Airway epithelial cell (primary cell): ENCODE measurements around the gene TMIGD2. TPM values are rescaled to one million over a fixed set of nuclear protein-coding genes. Genes with fewer than 3 reads are reported as not detected.

Source experiments
- total RNA-seq: library from RNA; depleted of rRNA; stranded (reverse); fragments of >200 nt; gene quantifications from 2 replicates; pipeline ENCODE4 v1.2.3, GENCODE V29; 2015

The TMIGD2 gene, protein sequence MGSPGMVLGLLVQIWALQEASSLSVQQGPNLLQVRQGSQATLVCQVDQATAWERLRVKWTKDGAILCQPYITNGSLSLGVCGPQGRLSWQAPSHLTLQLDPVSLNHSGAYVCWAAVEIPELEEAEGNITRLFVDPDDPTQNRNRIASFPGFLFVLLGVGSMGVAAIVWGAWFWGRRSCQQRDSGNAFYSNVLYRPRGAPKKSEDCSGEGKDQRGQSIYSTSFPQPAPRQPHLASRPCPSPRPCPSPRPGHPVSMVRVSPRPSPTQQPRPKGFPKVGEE
- total RNA-seq = not detected in 2 replicates

DNA sequence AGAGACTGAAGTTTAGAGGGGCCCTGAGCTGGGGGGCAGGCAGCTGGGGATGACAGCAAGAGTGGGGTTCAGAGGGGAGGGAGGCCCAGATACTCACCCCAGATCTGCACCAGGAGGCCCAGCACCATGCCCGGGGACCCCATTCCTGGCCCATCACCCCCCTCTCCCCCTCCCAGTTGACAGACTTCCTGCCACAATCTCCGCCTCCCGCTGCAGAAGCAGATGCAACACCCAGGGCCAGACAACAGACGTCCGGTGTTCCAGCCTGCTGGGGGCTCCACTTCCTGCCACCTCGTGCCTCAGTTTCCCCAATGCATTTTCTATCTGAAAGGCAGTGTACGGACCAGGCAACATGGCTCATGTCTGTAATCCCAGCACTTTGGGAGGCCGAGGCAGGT, at the start of gene TMIGD2:
Gene TMIGD2 (minus strand): TSS at position 147 of the 398 bp plus-strand sequence. CDS start 4 bp downstream, at position 143.

DNA sequence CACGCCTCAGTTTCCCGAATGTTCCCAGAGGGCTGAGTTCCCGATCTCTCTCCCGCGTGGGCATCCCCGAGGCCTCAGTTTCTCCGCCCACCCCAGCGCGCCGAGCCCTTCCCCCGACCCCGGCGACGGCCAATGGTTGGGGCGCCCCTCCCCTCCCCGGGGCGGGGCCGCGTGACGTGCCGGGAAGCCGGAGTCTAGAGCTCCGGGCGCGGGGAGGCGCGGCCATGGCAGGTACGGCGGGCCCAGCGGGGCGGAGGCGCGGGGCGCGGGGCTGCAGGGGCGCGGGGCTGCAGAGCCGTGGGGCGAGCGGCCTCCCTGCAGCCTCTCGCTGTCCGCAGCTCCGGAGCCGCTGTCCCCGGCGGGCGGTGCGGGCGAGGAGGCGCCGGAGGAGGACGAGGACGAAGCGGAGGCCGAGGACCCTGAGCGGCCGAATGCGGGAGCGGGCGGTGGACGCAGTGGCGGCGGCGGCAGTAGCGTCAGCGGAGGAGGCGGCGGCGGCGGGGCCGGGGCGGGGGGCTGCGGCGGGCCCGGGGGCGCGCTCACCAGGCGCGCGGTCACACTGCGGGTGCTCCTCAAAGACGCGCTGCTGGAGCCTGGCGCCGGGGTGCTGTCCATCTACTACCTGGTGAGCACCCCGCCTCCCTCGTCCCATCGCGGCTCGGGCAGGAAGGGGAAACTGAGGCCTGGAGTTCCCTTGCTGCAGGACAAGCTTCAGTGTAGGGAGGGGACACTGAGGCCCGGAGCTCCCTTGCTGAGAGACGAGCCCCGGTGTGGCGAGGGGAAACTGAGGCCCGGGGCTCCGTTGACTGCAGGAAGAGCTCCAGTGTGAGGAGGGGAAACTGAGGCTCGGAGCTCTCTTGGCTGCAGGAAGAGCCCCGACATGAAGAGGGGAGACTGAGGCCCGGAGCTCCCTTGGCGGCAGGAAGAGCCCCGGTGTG, 41.5 kb upstream of the TMIGD2 start, which contains the start of gene MPND:
Gene MPND (plus strand): TSS at position 193 of the 938 bp plus-strand sequence. CDS start 32 bp downstream, at position 225.

DNA sequence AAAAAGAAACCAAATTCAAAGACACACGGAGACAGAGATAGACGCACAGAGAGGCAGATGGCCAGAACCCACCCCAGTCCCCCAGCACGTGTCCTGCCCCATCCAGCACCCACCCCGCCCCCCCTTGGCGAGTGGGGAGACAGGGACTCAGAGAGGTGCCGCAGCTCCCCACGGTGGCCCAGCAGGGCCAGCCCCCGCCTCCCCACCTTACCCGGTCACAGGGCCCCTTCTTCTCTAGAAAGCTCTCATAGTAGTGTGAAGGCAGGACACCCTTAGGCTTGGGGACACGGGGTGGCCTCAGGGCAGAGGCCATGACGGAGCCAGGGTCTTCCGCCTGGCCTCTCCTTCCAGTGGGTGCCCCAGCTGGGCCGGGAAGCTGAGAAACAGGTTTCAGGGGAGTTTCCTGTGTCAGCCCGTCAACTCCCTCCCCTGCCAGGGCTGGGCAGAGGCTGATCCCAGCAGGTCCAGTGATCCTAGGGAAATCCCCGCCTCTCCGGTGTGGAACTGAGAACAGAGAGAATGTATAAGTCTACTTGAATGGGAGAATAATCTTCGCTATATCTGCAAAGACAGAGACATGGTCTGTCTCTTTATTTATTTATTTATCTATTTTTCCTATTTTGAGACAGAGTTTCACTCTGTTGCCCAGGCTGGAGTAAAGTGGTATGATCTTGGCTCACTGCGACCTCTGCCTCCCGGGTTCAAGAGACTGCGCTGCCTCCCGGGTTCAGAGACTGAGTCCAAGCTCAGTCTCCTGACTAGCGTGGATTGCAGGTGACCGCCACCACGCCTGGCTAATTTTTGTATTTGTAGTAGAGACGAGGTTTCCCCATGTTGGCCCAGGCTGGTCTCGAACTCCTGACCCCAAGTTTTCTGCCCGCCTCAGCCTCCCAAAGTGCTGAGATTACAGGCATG, 36.5 kb upstream of the TMIGD2 start, which contains the start of gene STAP2:
Gene STAP2 (minus strand): TSS at position 387 of the 915 bp plus-strand sequence. CDS start 74 bp downstream, at position 313.

DNA sequence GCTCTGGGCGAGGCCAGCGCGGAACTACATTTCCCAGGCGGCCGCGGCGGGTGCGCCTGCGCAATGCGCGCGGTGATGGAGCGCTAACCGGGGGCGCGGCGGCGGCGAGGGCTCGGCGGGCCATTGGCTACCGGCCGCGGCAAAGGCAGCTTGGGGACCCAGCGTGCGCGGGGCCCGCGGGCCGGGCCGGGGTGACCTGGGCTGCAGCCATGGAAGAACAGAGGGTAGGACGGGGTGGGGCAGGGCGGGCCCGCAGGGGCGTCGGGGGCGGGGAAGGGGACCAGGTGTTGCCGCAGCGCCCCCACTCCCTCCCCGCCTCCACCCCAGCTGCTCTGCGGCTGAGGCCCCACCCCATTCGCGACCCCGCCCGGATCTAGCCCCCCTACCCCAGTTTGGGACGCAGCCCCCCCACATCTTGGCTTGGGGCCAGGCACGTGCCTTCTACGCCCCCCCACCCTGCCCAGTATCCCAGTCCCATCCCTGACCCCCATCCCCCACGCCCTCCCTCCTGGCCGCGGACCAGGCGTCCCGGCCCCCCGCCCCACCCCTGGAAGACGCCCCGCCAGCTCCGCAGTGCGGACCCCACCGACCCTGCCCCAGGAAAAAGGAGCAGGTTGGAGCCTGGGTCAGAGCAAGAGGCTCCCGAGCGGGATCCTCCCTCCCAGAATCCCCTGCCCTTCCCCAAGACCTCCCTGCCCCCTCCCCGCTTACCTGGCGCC, 2.5 kb upstream of the TMIGD2 start, which contains the start of gene FSD1:
Gene FSD1 (plus strand): TSS at position 61 of the 719 bp plus-strand sequence. CDS start 149 bp downstream, at position 210.

DNA sequence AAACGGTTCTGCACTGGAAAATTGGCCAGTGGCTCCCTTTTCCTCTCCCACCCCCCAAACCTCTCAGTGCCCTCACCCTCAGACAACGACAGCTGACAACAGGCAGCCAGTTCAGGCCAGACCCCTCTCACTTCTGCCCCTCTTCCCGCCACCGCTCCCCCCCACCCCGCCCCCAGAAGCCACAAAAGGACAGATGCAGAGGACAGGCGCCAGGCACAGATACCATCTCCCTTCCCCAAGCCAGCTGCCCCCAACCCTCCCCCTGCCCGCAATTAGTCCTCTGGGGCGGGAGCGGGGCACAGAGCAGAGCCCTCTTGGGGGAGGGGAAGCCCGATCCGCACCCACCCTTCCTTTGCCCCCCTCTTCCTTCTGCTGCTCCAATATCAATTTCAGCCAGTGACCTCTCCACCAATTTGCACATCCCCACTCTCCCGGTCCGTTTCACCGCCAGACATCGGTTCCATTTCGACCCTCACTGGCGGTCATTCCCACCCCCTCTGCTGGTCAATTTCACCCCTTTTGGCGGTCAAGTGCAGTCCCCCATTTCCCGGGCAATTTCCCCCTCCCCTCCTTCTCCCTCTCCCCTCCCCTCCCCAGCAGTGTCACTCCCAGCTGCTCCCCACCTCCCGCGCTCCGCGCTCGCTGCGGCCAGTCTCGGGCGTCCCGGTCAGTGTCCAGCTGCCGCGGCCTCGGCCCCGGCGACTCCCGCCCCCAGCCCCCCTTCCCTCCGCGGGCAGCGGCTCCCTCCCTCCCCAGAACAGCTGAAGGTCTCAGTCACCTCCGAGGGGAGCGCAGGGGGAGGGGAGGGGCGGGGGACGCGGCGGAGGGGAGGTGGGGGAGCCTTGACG, 23.5 kb downstream of the TMIGD2 start, which contains the start of gene SHD:
Gene SHD (plus strand): TSS at position 848 of the 848 bp plus-strand sequence. CDS start 798 bp downstream, outside the sequence.

DNA sequence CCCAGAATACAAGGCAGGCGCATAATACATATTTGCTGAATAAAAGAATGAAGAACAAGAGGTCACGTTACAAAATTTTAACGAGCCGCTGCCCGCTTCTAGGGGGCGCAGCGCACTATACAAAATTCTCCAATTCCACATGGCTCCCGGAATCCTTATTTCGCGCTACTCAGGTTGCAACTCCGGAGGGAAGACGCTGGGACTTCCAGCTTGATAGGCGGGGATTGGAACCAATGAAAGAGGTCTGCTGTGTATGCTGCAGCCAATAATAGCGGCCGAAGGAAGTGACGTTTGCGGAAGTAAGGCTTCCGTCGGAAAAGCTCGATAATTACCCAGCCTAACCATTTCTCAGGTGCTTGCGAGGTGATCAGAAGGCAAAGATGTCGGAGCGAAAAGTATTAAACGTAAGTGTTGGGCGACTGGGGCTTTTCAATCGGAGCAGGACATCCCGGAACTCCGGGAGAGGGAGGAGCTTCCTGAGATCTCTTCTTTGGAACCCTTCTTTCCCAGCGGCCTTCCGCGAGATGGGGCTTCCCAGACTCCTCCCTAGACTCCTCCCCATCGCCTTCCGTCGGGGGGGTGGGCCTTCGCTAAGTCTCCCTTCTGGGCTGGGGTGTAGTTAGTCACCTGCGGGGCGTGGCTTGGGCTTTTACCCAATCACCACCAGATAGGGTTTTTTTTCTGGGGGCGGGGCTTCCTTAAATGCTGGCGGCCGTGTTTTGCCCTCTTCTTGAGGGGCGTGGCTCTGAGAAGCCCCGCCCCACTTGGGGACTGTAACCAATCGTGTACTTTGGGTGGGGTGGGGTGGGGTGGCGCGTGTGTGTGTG, 55.2 kb downstream of the TMIGD2 start, which contains the start of gene YJU2:
Gene YJU2 (plus strand): TSS at position 314 of the 827 bp plus-strand sequence. CDS start 67 bp downstream, at position 381.

Other genes starting within 250 kb of the TMIGD2 start
- 59.9 and 61.2 TPM in 2 replicates for gene ZBTB7A, start 235.5 kb downstream of the TMIGD2 start, total RNA-seq
- gene MAP2K2, start 178.3 kb downstream of the TMIGD2 start, total RNA-seq = 151 and 165 TPM in 2 replicates
- not detected in 2 replicates for gene CREB3L3, start 148.8 kb downstream of the TMIGD2 start, total RNA-seq
- 31.9 and 41.1 TPM in 2 replicates for gene SIRT6, start 119.8 kb downstream of the TMIGD2 start, total RNA-seq
- under 0.01 and 0.28 TPM in 2 replicates for gene ANKRD24, start 119.7 kb downstream of the TMIGD2 start, total RNA-seq
- gene EBI3, start 72.9 kb downstream of the TMIGD2 start, total RNA-seq = not detected in 2 replicates
- gene YJU2, start 55.3 kb downstream of the TMIGD2 start, total RNA-seq = 29.7 and 29.8 TPM in 2 replicates
- gene SHD, start 23.1 kb downstream of the TMIGD2 start, total RNA-seq = not detected in 2 replicates
- 5.1 and 6.4 TPM in 2 replicates for gene FSD1, start 2.2 kb upstream of the TMIGD2 start, total RNA-seq
- 105 and 110 TPM in 2 replicates for gene STAP2, start 36.4 kb upstream of the TMIGD2 start, total RNA-seq
- 5.8 and 7.2 TPM in 2 replicates for gene MPND, start 41.2 kb upstream of the TMIGD2 start, total RNA-seq
- gene SH3GL1, start 98.2 kb upstream of the TMIGD2 start, total RNA-seq = 111 and 144 TPM in 2 replicates
- gene CHAF1A, start 100.3 kb upstream of the TMIGD2 start, total RNA-seq = 18.5 and 22.4 TPM in 2 replicates
- 51.6 and 55.9 TPM in 2 replicates for gene UBXN6, start 155.4 kb upstream of the TMIGD2 start, total RNA-seq
- gene HDGFL2, start 169.9 kb upstream of the TMIGD2 start, total RNA-seq = 70.5 and 81.0 TPM in 2 replicates
- 0.84 and 1.1 TPM in 2 replicates for gene PLIN4, start 216.1 kb upstream of the TMIGD2 start, total RNA-seq
- 0.14 TPM in 1 of 2 replicates, not detected in the other for gene PLIN5, start 232.8 kb upstream of the TMIGD2 start, total RNA-seq
- gene LRG1, start 237.6 kb upstream of the TMIGD2 start, total RNA-seq = 0.09 and 0.56 TPM in 2 replicates